PC-9 (cell line): ENCODE data around the gene PPIL4.

Source experiments
- CTCF ChIP-seq: fragments of 200-600 bp; sonication (generic); conservative IDR thresholded peaks from 2 replicates; pipeline ENCODE4 v1.6.1; 2017; ENCODE audit warnings: mixed run types, antibody characterized with exemption, mild to moderate bottlenecking, moderate library complexity
- EZH2 ChIP-seq: fragments of 200-600 bp; sonication (generic); IDR thresholded peaks from 2 replicates; pipeline ENCODE4 v1.8.0; 2017; ENCODE audit warnings: antibody characterized with exemption, low read depth

DNA sequence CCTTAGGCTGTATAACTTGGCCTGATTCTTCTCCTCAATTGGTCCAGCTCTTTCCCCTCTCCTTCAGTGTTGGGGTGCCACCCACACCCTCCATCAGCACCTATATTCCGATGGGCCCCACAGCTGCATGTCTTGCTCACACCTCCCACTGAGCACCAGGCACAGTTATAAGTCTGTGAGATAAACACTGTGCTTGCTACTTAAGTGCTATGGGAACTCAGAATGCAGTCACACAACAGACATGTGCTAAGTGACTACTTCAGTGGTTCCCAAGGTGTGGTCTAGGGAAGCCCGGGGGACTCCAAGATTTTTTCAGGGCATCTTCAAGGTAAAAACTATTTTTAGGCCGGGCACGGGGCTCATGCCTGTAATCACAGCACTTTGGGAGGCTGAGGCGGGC, 68.3 kb downstream of the PPIL4 start:
- TF ChIP-seq CTCF = no peak
- TF ChIP-seq EZH2 = no peak
